Measurements from ENCODE around the gene DPP7.

GRCh38 chr9:137079401-137079787 is 35.1 kb downstream of the DPP7 start:
- TF ChIP-seq EZH2 (IDR thresholded peaks at IDR 0.05; ENCODE audit: borderline replicate concordance, low read length) (no peak), CTCF (conservative IDR thresholded peaks at IDR 0.05 in 1 of 2, IDR thresholded peaks at IDR 0.05 in 1 of 2; ENCODE audit: extremely low read depth in 1 of 2, insufficient read depth in 1 of 2, low read depth in 1 of 2, low read length in 2 of 2) (no peak)
